ENCODE results near the gene STK4. TPM values are rescaled to one million over a fixed set of nuclear protein-coding genes. Genes with fewer than 3 reads are reported as not detected.

Gene STK4
- total and polyA plus RNA-seq, 2 donors (not counting 3 experiments of a cell fraction or from before 2014, with no cell fraction given) = 9.1 to 29.6 TPM

DNA sequence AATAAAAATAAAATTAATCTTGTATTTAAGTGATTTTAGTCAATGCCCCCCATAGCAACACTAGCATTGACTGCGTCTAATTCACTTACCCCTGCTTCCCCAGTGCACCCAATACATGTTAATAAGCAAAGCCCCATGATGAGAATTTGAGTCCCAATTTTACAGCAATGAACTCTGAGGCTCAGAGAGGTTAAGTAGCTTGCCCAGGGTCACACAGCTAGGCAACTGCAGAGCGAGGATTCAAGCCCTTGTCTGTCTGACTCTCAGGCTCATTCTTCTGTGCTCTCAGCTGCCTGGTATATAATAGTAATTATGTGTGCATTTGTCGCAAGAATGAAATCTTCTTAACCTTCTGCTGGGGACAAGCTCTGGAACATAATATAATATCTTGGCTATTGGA lies 48.0 kb upstream of the STK4 start:
- Histone ChIP-seq H3K36me3 (ENCODE audit: control insufficient read depth in 2 of 2, extremely low read depth in 1 of 2, insufficient read depth in 2 of 2, low read length in 2 of 2) (no peaks in the 10 kb centered on the region), H3K27ac (ENCODE audit: insufficient read depth, low read depth, low read length) (no peak overlapping the region), H4K20me1 (replicated peaks; ENCODE audit: control insufficient read depth, extremely low read depth, insufficient read depth, low read length) (no peaks in the 10 kb centered on the region), H3K27me3 (ENCODE audit: control insufficient read depth in 2 of 2, insufficient read depth in 2 of 2, low read length in 2 of 2) (no peaks in the 10 kb centered on the region), H3K9me3 (replicated peaks; ENCODE audit: control insufficient read depth, insufficient read depth, low read length) (no peaks in the 10 kb centered on the region), H3K9me1 (replicated peaks; ENCODE audit: control insufficient read depth, extremely low read depth, insufficient read depth, low read length) (no peaks in the 10 kb centered on the region), H3K4me3 (replicated peaks in 1 of 3; ENCODE audit: insufficient read depth in 1 of 3, low read depth in 1 of 3, low read length in 3 of 3) (no peak overlapping the region), H3K79me2 (ENCODE audit: control insufficient read depth, insufficient read depth, low read length) (no peaks in the 10 kb centered on the region), H2AFZ (ENCODE audit: low read depth, low read length) (no peak overlapping the region), H3K9ac (replicated peaks; ENCODE audit: extremely low read depth, insufficient read depth, low read length) (no peak overlapping the region), H3K4me1 (ENCODE audit: control insufficient read depth, extremely low read depth, insufficient read depth, low read length) (no peaks in the 10 kb centered on the region), H3K4me2 (ENCODE audit: insufficient read depth, low read length) (no peak overlapping the region)
- no TSS peak for BruUV-seq (replicated peaks)
- intact Hi-C loops (cut with micrococcal nuclease) (no loop called here), dilution Hi-C loops (cut with MboI; ENCODE audit: extremely low pct_ligation_motif_present, low sequenced_read_pairs) (no loop called here)
- CTCF ChIA-PET = no interaction called here
- TF ChIP-seq, protein P1, sequence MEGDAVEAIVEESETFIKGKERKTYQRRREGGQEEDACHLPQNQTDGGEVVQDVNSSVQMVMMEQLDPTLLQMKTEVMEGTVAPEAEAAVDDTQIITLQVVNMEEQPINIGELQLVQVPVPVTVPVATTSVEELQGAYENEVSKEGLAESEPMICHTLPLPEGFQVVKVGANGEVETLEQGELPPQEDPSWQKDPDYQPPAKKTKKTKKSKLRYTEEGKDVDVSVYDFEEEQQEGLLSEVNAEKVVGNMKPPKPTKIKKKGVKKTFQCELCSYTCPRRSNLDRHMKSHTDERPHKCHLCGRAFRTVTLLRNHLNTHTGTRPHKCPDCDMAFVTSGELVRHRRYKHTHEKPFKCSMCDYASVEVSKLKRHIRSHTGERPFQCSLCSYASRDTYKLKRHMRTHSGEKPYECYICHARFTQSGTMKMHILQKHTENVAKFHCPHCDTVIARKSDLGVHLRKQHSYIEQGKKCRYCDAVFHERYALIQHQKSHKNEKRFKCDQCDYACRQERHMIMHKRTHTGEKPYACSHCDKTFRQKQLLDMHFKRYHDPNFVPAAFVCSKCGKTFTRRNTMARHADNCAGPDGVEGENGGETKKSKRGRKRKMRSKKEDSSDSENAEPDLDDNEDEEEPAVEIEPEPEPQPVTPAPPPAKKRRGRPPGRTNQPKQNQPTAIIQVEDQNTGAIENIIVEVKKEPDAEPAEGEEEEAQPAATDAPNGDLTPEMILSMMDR (IDR thresholded peaks at IDR 0.05; ENCODE audit: extremely low read depth in 1 of 2, insufficient read depth in 1 of 2, low read depth in 1 of 2, low read length in 2 of 2) = no peak
- TF ChIP-seq JUN (IDR thresholded peaks at IDR 0.05; ENCODE audit: borderline replicate concordance, insufficient read depth, insufficient read length, low read depth) (no peak), POLR2AphosphoS5 (IDR thresholded peaks at IDR 0.05; ENCODE audit: insufficient read depth, low read depth, low read length) (no peak), EZH2 (IDR thresholded peaks at IDR 0.05; ENCODE audit: borderline replicate concordance, low read depth, low read length, severe bottlenecking) (no peak), MYC (IDR thresholded peaks at IDR 0.05; ENCODE audit: low read depth, low read length) (no peak), FOS (IDR thresholded peaks at IDR 0.05; ENCODE audit: borderline replicate concordance, insufficient read depth, low read length) (no peak), POLR2A (IDR thresholded peaks at IDR 0.05; ENCODE audit: low read depth, low read length) (no peak), GATA2 (IDR thresholded peaks at IDR 0.05; ENCODE audit: insufficient read depth, insufficient read length, low read depth, low read length) (no peak)
- TF ChIP-seq, protein P2, sequence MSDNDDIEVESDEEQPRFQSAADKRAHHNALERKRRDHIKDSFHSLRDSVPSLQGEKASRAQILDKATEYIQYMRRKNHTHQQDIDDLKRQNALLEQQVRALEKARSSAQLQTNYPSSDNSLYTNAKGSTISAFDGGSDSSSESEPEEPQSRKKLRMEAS (IDR thresholded peaks at IDR 0.05; ENCODE audit: insufficient read depth, insufficient read length) = no peak
- POLR2A ChIA-PET = no interaction called here
- DNase-seq (ENCODE audit: low read depth, low spot score) (no peak), FAIRE-seq (no peak)

All from endothelial cell of umbilical vein (primary cell).